ENCODE results near the gene DHRS7C. TPM values are rescaled to one million over a fixed set of nuclear protein-coding genes. Genes with fewer than 3 reads are reported as not detected.

DHRS7C gene
- total and polyA plus RNA-seq, 4 experiments from 2014 or later = not detected

- POLR2A ChIA-PET (ENCODE audit: partially characterized antibody) = no interaction called here
- no peaks in the 10 kb centered on the region for H3K36me3 ChIP-seq (ENCODE audit: insufficient read depth, low read length)
Observed at GRCh38 chr17:9817086-9817485, 25.7 kb upstream of the DHRS7C start.

GRCh38 chr17:9816472-9816871 is 25.1 kb upstream of the DHRS7C start:
- Histone ChIP-seq H3K9me3 (ENCODE audit: control insufficient read depth in 1 of 2, low read length in 2 of 2) (no peaks in the 10 kb centered on the region), H3K4me1 (ENCODE audit: insufficient read depth, low read length) (no peaks in the 10 kb centered on the region), H3K27ac (ENCODE audit: low read depth, low read length) (no peak overlapping the region), H3K4me3 (ENCODE audit: low read length in 2 of 2) (no peak overlapping the region), H3K27me3 (ENCODE audit: insufficient read depth, low read length) (no peaks in the 10 kb centered on the region), H3K36me3 (ENCODE audit: insufficient read depth, low read length) (no peaks in the 10 kb centered on the region)
- no peak overlapping the region for H3K4me3 Mint-ChIP-seq
- POLR2A ChIA-PET (ENCODE audit: partially characterized antibody) = no interaction called here
- peaks cover 0 to 6% (median under 1%) of the 10 kb centered on the region in 8 donors for H3K9me3 Mint-ChIP-seq
- intact Hi-C loops (cut with micrococcal nuclease) = no loop called here
- no peak overlapping the region for H3K27ac Mint-ChIP-seq
- DNase-seq = no peak
- peaks cover 4 to 5% of the 10 kb centered on the region in 2 donors for H3K27me3 Mint-ChIP-seq
- H3K4me1 Mint-ChIP-seq = no peaks in the 10 kb centered on the region
- CTCF ChIA-PET (ENCODE audit: partially characterized antibody) = no interaction called here
- H3K36me3 Mint-ChIP-seq = no peaks in the 10 kb centered on the region

More at GRCh38 chr17:9817086-9817485, 25.7 kb upstream of the DHRS7C start:
- peaks cover 4 to 5% of the 10 kb centered on the region in 2 donors for H3K27me3 Mint-ChIP-seq
- H3K4me1 ChIP-seq (ENCODE audit: insufficient read depth, low read length) = no peaks in the 10 kb centered on the region
- H3K9me3 Mint-ChIP-seq = peaks cover 0 to 6% (median under 1%) of the 10 kb centered on the region in 8 donors
- no peak overlapping the region for H3K27ac ChIP-seq (ENCODE audit: low read depth, low read length)
- H3K36me3 Mint-ChIP-seq = no peaks in the 10 kb centered on the region
- DNase-seq = no peak
- H3K27ac Mint-ChIP-seq = no peak overlapping the region
- CTCF ChIA-PET (ENCODE audit: partially characterized antibody) = no interaction called here
- intact Hi-C loops (cut with micrococcal nuclease) = no loop called here
- no peaks in the 10 kb centered on the region for H3K27me3 ChIP-seq (ENCODE audit: insufficient read depth, low read length)
- no peak overlapping the region for H3K4me3 ChIP-seq (ENCODE audit: low read length in 2 of 2)
- H3K4me1 Mint-ChIP-seq = no peaks in the 10 kb centered on the region
- H3K9me3 ChIP-seq (ENCODE audit: control insufficient read depth in 1 of 2, low read length in 2 of 2) = no peaks in the 10 kb centered on the region
- no peak overlapping the region for H3K4me3 Mint-ChIP-seq

- H3K9me3 ChIP-seq (ENCODE audit: control insufficient read depth in 1 of 2, low read length in 2 of 2) = no peaks in the 10 kb centered on the region
- no peak overlapping the region for H3K4me3 ChIP-seq (ENCODE audit: low read length in 2 of 2)
- H3K27ac ChIP-seq (ENCODE audit: low read depth, low read length) = no peak overlapping the region
- H3K4me3 Mint-ChIP-seq = no peak overlapping the region
- H3K36me3 ChIP-seq (ENCODE audit: insufficient read depth, low read length) = no peaks in the 10 kb centered on the region
- H3K4me1 ChIP-seq (ENCODE audit: insufficient read depth, low read length) = no peaks in the 10 kb centered on the region
- ChIA-PET CTCF (ENCODE audit: partially characterized antibody) (no interaction called here), POLR2A (ENCODE audit: partially characterized antibody) (no interaction called here)
- H3K9me3 Mint-ChIP-seq = peaks cover 0 to 6% (median 1%) of the 10 kb centered on the region in 8 donors
- no peaks in the 10 kb centered on the region for H3K4me1 Mint-ChIP-seq
- peaks cover 0 to 7% of the 10 kb centered on the region in 2 donors for H3K27me3 Mint-ChIP-seq
- no peak overlapping the region for H3K27ac Mint-ChIP-seq
- DNase-seq = no peak
- no peaks in the 10 kb centered on the region for H3K27me3 ChIP-seq (ENCODE audit: insufficient read depth, low read length)
- no peaks in the 10 kb centered on the region for H3K36me3 Mint-ChIP-seq
- intact Hi-C loops (cut with micrococcal nuclease) = no loop called here
Observed at GRCh38 chr17:9814337-9814945, 23.0 kb upstream of the DHRS7C start.

GRCh38 chr17:9813166-9813565 is 21.8 kb upstream of the DHRS7C start:
- no peaks in the 10 kb centered on the region for H3K9me3 ChIP-seq (ENCODE audit: control insufficient read depth in 1 of 2, low read length in 2 of 2)
- Mint-ChIP-seq H3K4me1 (no peaks in the 10 kb centered on the region), H3K4me3 (no peak overlapping the region), H3K36me3 (no peaks in the 10 kb centered on the region), H3K27me3 (peaks cover 0 to 5% of the 10 kb centered on the region in 2 donors), H3K9me3 (peaks cover 0 to 6% (median 2%) of the 10 kb centered on the region in 8 donors), H3K27ac (no peak overlapping the region)
- no peaks in the 10 kb centered on the region for H3K36me3 ChIP-seq (ENCODE audit: insufficient read depth, low read length)
- H3K4me1 ChIP-seq (ENCODE audit: insufficient read depth, low read length) = no peaks in the 10 kb centered on the region
- no peak overlapping the region for H3K27ac ChIP-seq (ENCODE audit: low read depth, low read length)
- H3K27me3 ChIP-seq (ENCODE audit: insufficient read depth, low read length) = no peaks in the 10 kb centered on the region
- intact Hi-C loops (cut with micrococcal nuclease) = no loop called here
- no peak overlapping the region for H3K4me3 ChIP-seq (ENCODE audit: low read length in 2 of 2)
- no peak for DNase-seq
- POLR2A ChIA-PET (ENCODE audit: partially characterized antibody) = no interaction called here
- CTCF ChIA-PET (ENCODE audit: partially characterized antibody) = no interaction called here

GRCh38 chr17:9811537-9811936 is 20.1 kb upstream of the DHRS7C start:
- no peaks in the 10 kb centered on the region for H3K36me3 Mint-ChIP-seq
- H3K9me3 ChIP-seq (ENCODE audit: control insufficient read depth in 1 of 2, low read length in 2 of 2) = no peaks in the 10 kb centered on the region
- H3K9me3 Mint-ChIP-seq = peaks cover 0 to 5% (median 2%) of the 10 kb centered on the region in 8 donors
- CTCF ChIA-PET (ENCODE audit: partially characterized antibody) = no interaction called here
- no peaks in the 10 kb centered on the region for H3K4me1 Mint-ChIP-seq
- intact Hi-C loops (cut with micrococcal nuclease) = no loop called here
- H3K4me3 Mint-ChIP-seq = no peak overlapping the region
- H3K27ac ChIP-seq (ENCODE audit: low read depth, low read length) = no peak overlapping the region
- no peak for DNase-seq
- no peaks in the 10 kb centered on the region for H3K36me3 ChIP-seq (ENCODE audit: insufficient read depth, low read length)
- no peaks in the 10 kb centered on the region for H3K4me1 ChIP-seq (ENCODE audit: insufficient read depth, low read length)
- POLR2A ChIA-PET (ENCODE audit: partially characterized antibody) = no interaction called here
- H3K27ac Mint-ChIP-seq = no peak overlapping the region
- no peaks in the 10 kb centered on the region for H3K27me3 ChIP-seq (ENCODE audit: insufficient read depth, low read length)
- H3K4me3 ChIP-seq (ENCODE audit: low read length in 2 of 2) = no peak overlapping the region
- peaks cover 0 to 5% of the 10 kb centered on the region in 2 donors for H3K27me3 Mint-ChIP-seq

- no peaks in the 10 kb centered on the region for H3K9me3 ChIP-seq (ENCODE audit: control insufficient read depth in 1 of 2, low read length in 2 of 2)
- intact Hi-C loops (cut with micrococcal nuclease) = no loop called here
- no peaks in the 10 kb centered on the region for H3K36me3 Mint-ChIP-seq
- peaks cover 0 to 3% of the 10 kb centered on the region in 2 donors for H3K27me3 Mint-ChIP-seq
- H3K27me3 ChIP-seq (ENCODE audit: insufficient read depth, low read length) = no peaks in the 10 kb centered on the region
- H3K4me1 ChIP-seq (ENCODE audit: insufficient read depth, low read length) = no peaks in the 10 kb centered on the region
- POLR2A ChIA-PET (ENCODE audit: partially characterized antibody) = no interaction called here
- no peak overlapping the region for H3K27ac ChIP-seq (ENCODE audit: low read depth, low read length)
- H3K4me3 Mint-ChIP-seq = no peak overlapping the region
- no peaks in the 10 kb centered on the region for H3K4me1 Mint-ChIP-seq
- H3K27ac Mint-ChIP-seq = no peak overlapping the region
- no peaks in the 10 kb centered on the region for H3K36me3 ChIP-seq (ENCODE audit: insufficient read depth, low read length)
- CTCF ChIA-PET (ENCODE audit: partially characterized antibody) = no interaction called here
- H3K9me3 Mint-ChIP-seq = peaks cover 0 to 4% (median 0%) of the 10 kb centered on the region in 8 donors
- H3K4me3 ChIP-seq (ENCODE audit: low read length in 2 of 2) = no peak overlapping the region
- no peak for DNase-seq
Observed at GRCh38 chr17:9811086-9811485, 19.7 kb upstream of the DHRS7C start.

- H3K27me3 Mint-ChIP-seq = peaks cover 0 to 3% of the 10 kb centered on the region in 2 donors
- Histone ChIP-seq H3K4me1 (ENCODE audit: insufficient read depth, low read length) (no peaks in the 10 kb centered on the region), H3K27me3 (ENCODE audit: insufficient read depth, low read length) (no peaks in the 10 kb centered on the region), H3K4me3 (ENCODE audit: low read length in 2 of 2) (no peak overlapping the region), H3K36me3 (ENCODE audit: insufficient read depth, low read length) (no peaks in the 10 kb centered on the region), H3K9me3 (ENCODE audit: control insufficient read depth in 1 of 2, low read length in 2 of 2) (no peaks in the 10 kb centered on the region), H3K27ac (ENCODE audit: low read depth, low read length) (no peak overlapping the region)
- no peak for DNase-seq
- no peak overlapping the region for H3K27ac Mint-ChIP-seq
- no peaks in the 10 kb centered on the region for H3K36me3 Mint-ChIP-seq
- ChIA-PET POLR2A (ENCODE audit: partially characterized antibody) (no interaction called here), CTCF (ENCODE audit: partially characterized antibody) (no interaction called here)
- peaks cover 0 to 4% (median 0%) of the 10 kb centered on the region in 8 donors for H3K9me3 Mint-ChIP-seq
- no peaks in the 10 kb centered on the region for H3K4me1 Mint-ChIP-seq
- no peak overlapping the region for H3K4me3 Mint-ChIP-seq
- intact Hi-C loops (cut with micrococcal nuclease) = no loop called here
Observed at GRCh38 chr17:9810100-9810949, 18.9 kb upstream of the DHRS7C start.
